Measurements from ENCODE around the gene ACTRT1.

The ACTRT1 gene

GRCh38 chrX:128007882-128008281, 44.3 kb downstream of the ACTRT1 start:
- H3K36me3 ChIP-seq (ENCODE audit: insufficient read depth, low read length) = no peaks in the 10 kb centered on the region
- no peaks in the 10 kb centered on the region for H3K9me3 ChIP-seq (ENCODE audit: low read length)
- no peak overlapping the region for H3K9ac ChIP-seq (ENCODE audit: low read length)
- H3K27ac ChIP-seq (ENCODE audit: low read depth, low read length, poor library complexity, severe bottlenecking) = no peak overlapping the region
- TF ChIP-seq, protein P1, sequence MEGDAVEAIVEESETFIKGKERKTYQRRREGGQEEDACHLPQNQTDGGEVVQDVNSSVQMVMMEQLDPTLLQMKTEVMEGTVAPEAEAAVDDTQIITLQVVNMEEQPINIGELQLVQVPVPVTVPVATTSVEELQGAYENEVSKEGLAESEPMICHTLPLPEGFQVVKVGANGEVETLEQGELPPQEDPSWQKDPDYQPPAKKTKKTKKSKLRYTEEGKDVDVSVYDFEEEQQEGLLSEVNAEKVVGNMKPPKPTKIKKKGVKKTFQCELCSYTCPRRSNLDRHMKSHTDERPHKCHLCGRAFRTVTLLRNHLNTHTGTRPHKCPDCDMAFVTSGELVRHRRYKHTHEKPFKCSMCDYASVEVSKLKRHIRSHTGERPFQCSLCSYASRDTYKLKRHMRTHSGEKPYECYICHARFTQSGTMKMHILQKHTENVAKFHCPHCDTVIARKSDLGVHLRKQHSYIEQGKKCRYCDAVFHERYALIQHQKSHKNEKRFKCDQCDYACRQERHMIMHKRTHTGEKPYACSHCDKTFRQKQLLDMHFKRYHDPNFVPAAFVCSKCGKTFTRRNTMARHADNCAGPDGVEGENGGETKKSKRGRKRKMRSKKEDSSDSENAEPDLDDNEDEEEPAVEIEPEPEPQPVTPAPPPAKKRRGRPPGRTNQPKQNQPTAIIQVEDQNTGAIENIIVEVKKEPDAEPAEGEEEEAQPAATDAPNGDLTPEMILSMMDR (IDR thresholded peaks at IDR 0.05; ENCODE audit: low read length) = no peak
- TF ChIP-seq EZH2 (IDR thresholded peaks at IDR 0.05; ENCODE audit: borderline replicate concordance, low read length) = no peak
- no peaks in the 10 kb centered on the region for H3F3A ChIP-seq (ENCODE audit: insufficient read depth, low read length)
- no peak overlapping the region for H2AFZ ChIP-seq (ENCODE audit: low read length)
- no peak overlapping the region for H3K4me3 ChIP-seq (ENCODE audit: low read depth, low read length, poor library complexity, severe bottlenecking)
- no peaks in the 10 kb centered on the region for H3K79me2 ChIP-seq (ENCODE audit: insufficient read depth, low read length)
- no peak overlapping the region for H3K4me2 ChIP-seq (ENCODE audit: low read length)
- no peaks in the 10 kb centered on the region for H3K9me2 ChIP-seq (ENCODE audit: low read depth, low read length)
- no peaks in the 10 kb centered on the region for H4K20me1 ChIP-seq (ENCODE audit: insufficient read depth, low read length)
- no peaks in the 10 kb centered on the region for H3K27me3 ChIP-seq (ENCODE audit: insufficient read depth, low read length)
- no peaks in the 10 kb centered on the region for H3K4me1 ChIP-seq (ENCODE audit: insufficient read depth, low read length, severe bottlenecking)

All from OCI-LY1 (cell line).